GM12878 (cell line): Measurements from ENCODE around the gene PLPP3. TPM values are rescaled to one million over a fixed set of nuclear protein-coding genes. Genes with fewer than 3 reads are reported as not detected.

Experiments used
- ATAC-seq: fragments of 200-7000 bp; cut with Tn5 transposase; 3 replicates; pipeline ENCODE4 v1.9.1; 2020; ENCODE audit warnings: mild to moderate bottlenecking, moderate library complexity
- BruUV-seq: library from RNA; stranded (reverse); fragments of 400-500 nt; replicated peaks from 2 replicates; lab custom pipeline; 2021; lab: Mats Ljungman, UMichigan
- CTCF ChIA-PET: fragments of 300-600 bp; sonication (Branson Sonifier 250); formaldehyde crosslinking; extraction: SDS; loops from one replicate; lab custom pipeline; 2021; ENCODE audit warnings: inconsistent platforms; lab: Yijun Ruan, JAX
- POLR2A ChIA-PET: fragments of 350-600 bp; formaldehyde crosslinking; extraction: SDS; loops from one replicate; lab custom pipeline; 2021; ENCODE audit warnings: inconsistent platforms; lab: Charles Lee
- RAD21 ChIA-PET: fragments of 300-600 bp; sonication (Branson Sonifier 250); formaldehyde crosslinking; loops from one replicate; lab custom pipeline; 2023; ENCODE audit warnings: antibody characterized with exemption; ENCODE audit not compliant: unreplicated experiment; lab: Charles Lee
- SMC1A ChIA-PET: fragments of 300-600 bp; sonication (Branson Sonifier 250); formaldehyde crosslinking; loops from one replicate; lab custom pipeline; 2023; ENCODE audit not compliant: unreplicated experiment, uncharacterized antibody; lab: Charles Lee
- DNase-seq: peaks from one replicate; pipeline ENCODE4 v3.0.0-alpha.2; 2011; ENCODE audit warnings: low read depth, low spot score
- FAIRE-seq: peaks from 3 replicates; lab custom pipeline; 2011; peaks lifted over from hg19 to GRCh38; lab: Jason Lieb, UNC
- H2AFZ ChIP-seq: 2 replicates; pipeline ENCODE4 v1.6.0; 2011; ENCODE audit warnings: low read depth, low read length, control low read depth; ENCODE audit not compliant: control insufficient read depth
- H3K27ac ChIP-seq: 2 replicates; pipeline ENCODE4 v1.5.1; 2011; ENCODE audit warnings: control low read depth; ENCODE audit not compliant: control insufficient read depth, insufficient read depth
- H3K27me3 ChIP-seq, 2 experiments: replicated peaks in 1 of 2; 2 replicates each; pipeline versions ENCODE4 v1.6.0 to v1.6.1; 2011; ENCODE audit warnings: low read length in 1 of 2; ENCODE audit not compliant: control insufficient read depth in 2 of 2, insufficient read depth in 2 of 2
- H3K36me3 ChIP-seq, 2 experiments: 2 replicates each; pipeline ENCODE4 v1.5.1; 2011; ENCODE audit warnings: low read length in 1 of 2; ENCODE audit not compliant: control insufficient read depth in 2 of 2, insufficient read depth in 2 of 2
- H3K4me1 ChIP-seq: 2 replicates; pipeline ENCODE4 v1.6.1; 2011; ENCODE audit warnings: mild to moderate bottlenecking, low read length, moderate library complexity, mixed read lengths; ENCODE audit not compliant: control insufficient read depth, insufficient read depth
- H3K4me2 ChIP-seq: 2 replicates; pipeline ENCODE4 v1.6.0; 2011; ENCODE audit warnings: control low read depth; ENCODE audit not compliant: control insufficient read depth, insufficient read depth
- H3K4me3 ChIP-seq: fragments of 200-600 bp; sonication (generic); 2 replicates; pipeline ENCODE4 v1.5.1; 2016
- H3K79me2 ChIP-seq: 2 replicates; pipeline ENCODE4 v1.6.0; 2011; ENCODE audit warnings: low read length; ENCODE audit not compliant: control insufficient read depth, insufficient read depth
- H3K9ac ChIP-seq: 2 replicates; pipeline ENCODE4 v1.8.0; 2011; ENCODE audit warnings: low read length, control low read depth, mixed read lengths; ENCODE audit not compliant: control insufficient read depth, insufficient read depth
- H3K9me3 ChIP-seq: replicated peaks from 3 replicates; pipeline ENCODE4 v1.5.1; 2011; ENCODE audit warnings: mild to moderate bottlenecking, low read length; ENCODE audit not compliant: control insufficient read depth, insufficient read depth
- H4K20me1 ChIP-seq: 2 replicates; pipeline ENCODE4 v1.6.0; 2011; ENCODE audit not compliant: control insufficient read depth, insufficient read depth
- BACH1 ChIP-seq: fragments of 450-650 bp; IDR thresholded peaks from 2 replicates; pipeline ENCODE4 v1.6.1; 2017; ENCODE audit warnings: mild to moderate bottlenecking, borderline replicate concordance
- CBX3 ChIP-seq: fragments of 200-600 bp; sonication (generic); IDR thresholded peaks from 2 replicates; pipeline ENCODE4 v1.6.1; 2016; ENCODE audit warnings: low read depth, borderline replicate concordance
- EED ChIP-seq: sonication (generic); IDR thresholded peaks from 2 replicates; pipeline ENCODE4 v1.6.1; 2016; ENCODE audit warnings: antibody characterized with exemption, low read depth
- HDGF ChIP-seq: fragments of 450-650 bp; IDR thresholded peaks from 2 replicates; pipeline ENCODE4 v1.6.1; 2016; ENCODE audit warnings: antibody characterized with exemption
- NBN ChIP-seq: fragments of 450-650 bp; IDR thresholded peaks from 2 replicates; pipeline ENCODE4 v1.6.1; 2016
- NR2C1 ChIP-seq: fragments of 450-650 bp; IDR thresholded peaks from 2 replicates; pipeline ENCODE4 v1.6.1; 2017; ENCODE audit warnings: antibody characterized with exemption, mild to moderate bottlenecking, moderate library complexity
- PKNOX1 ChIP-seq: fragments of 450-650 bp; IDR thresholded peaks from 2 replicates; pipeline ENCODE4 v1.6.1; 2016; ENCODE audit warnings: mild to moderate bottlenecking
- RAD51 ChIP-seq: fragments of 450-650 bp; IDR thresholded peaks from 2 replicates; pipeline ENCODE4 v1.6.1; 2016; ENCODE audit warnings: moderate library complexity, mild to moderate bottlenecking, inconsistent platforms
- REST ChIP-seq: IDR thresholded peaks from 2 replicates; pipeline ENCODE4 v1.6.1; 2012; ENCODE audit warnings: mild to moderate bottlenecking, low read depth, low read length
- SIN3A ChIP-seq: IDR thresholded peaks from 2 replicates; pipeline ENCODE4 v1.6.1; 2012; ENCODE audit warnings: low read depth, low read length, improper control_type of control experiment
- TAF1 ChIP-seq: IDR thresholded peaks from 2 replicates; pipeline ENCODE4 v1.6.1; 2011; ENCODE audit warnings: mild to moderate bottlenecking, low read depth, low read length, borderline replicate concordance
- ZNF687 ChIP-seq: fragments of 450-650 bp; IDR thresholded peaks from 2 replicates; pipeline ENCODE4 v1.6.1; 2017; ENCODE audit warnings: mild to moderate bottlenecking, moderate library complexity
- WGBS: methylation state at CpG from one replicate; pipeline ENCODE4 v1.1.6; 2016; ENCODE audit warnings: low lambda C conversion rate; ENCODE audit not compliant: insufficient replicate concordance, insufficient coverage; ENCODE audit errors: missing lambda C conversion rate; 5-methylcytosine and 5-hydroxymethylcytosine counted together
- in situ Hi-C: fragments of 300-500 bp; cut with MboI; formaldehyde crosslinking; loops from 9 replicates; pipeline ENCODE4 v1.14.3; 2018; ENCODE audit warnings: mixed read lengths
- intact Hi-C: fragments of 100-400 bp; cut with micrococcal nuclease; formaldehyde crosslinking; loops from one replicate; pipeline ENCODE4 v1.14.2; 2022; ENCODE audit not compliant: unreplicated experiment
- polyA plus RNA-seq, 11 experiments: library from polyadenylated mRNA; depleted of rRNA in 4 of 11; unstranded in 6 of 11; stranded (reverse) in 5 of 11; fragments of >200 nt; fragmentation: Nextera tagmentation in 4 of 11; fragmentation: Illumina TruSeq in 1 of 11; extraction: Ambion mirVana in 4 of 11; extraction: Trizol in 1 of 11; gene quantifications; 1 replicate in 1 of 11; 2 replicates in 10 of 11; pipeline versions ENCODE4 v1.2.1 to v1.2.3, GENCODE V29; 2011 to 2016; ENCODE audit warnings: inconsistent platforms in 2 of 11, missing spikeins in 2 of 11, low read depth in 1 of 11
- total RNA-seq, 4 experiments: library from RNA; depleted of rRNA in 3 of 4; stranded (reverse); fragments of >200 nt in 3 of 4; fragmentation: Illumina TruSeq in 1 of 4; extraction: Trizol in 1 of 4; gene quantifications; 2 replicates each; pipeline versions ENCODE4 v1.2.1 to v1.2.3, GENCODE V29; 2013 to 2021

PLPP3 gene
- total and polyA plus RNA-seq, 10 of the 15 experiments (the other 5 are each of a cell fraction or from before 2014, with no cell fraction given): 6.4 to 26.8 (median 9.5) TPM

- TF ChIP-seq PKNOX1: no peak
These were observed 31.4 kb downstream of the PLPP3 start (continued) for GRCh38 chr1:56547977-56548376.

GRCh38 chr1:56547473-56547872 lies 31.9 kb downstream of the PLPP3 start:
- POLR2A ChIA-PET: interaction anchor here (1.0 to 2.2 kb wide), 7 partner anchors 8 to 16 kb away, joined by 3 to 8 read pairs (median 5); no protein-coding TSS in a partner anchor
- in situ Hi-C loops: no loop called here
- no peak for FAIRE-seq

More at GRCh38 chr1:56547473-56547872, 31.9 kb downstream of the PLPP3 start:
- TF ChIP-seq REST: no peak
- TF ChIP-seq SIN3A: no peak
- TF ChIP-seq EED: no peak
- no peak for TF ChIP-seq BACH1
- TF ChIP-seq HDGF: no peak
- TF ChIP-seq NR2C1: no peak
- no peak for TF ChIP-seq CBX3
- TF ChIP-seq ZNF687: no peak
- TF ChIP-seq RAD51: no peak
- TF ChIP-seq NBN: no peak
- no peak for TF ChIP-seq TAF1
- TF ChIP-seq, all 136 proteins: peak for 0
- Histone ChIP-seq H3K27ac (no peak overlapping the region), H3K36me3 (no peaks in the 10 kb centered on the region), H4K20me1 (no peaks in the 10 kb centered on the region), H2AFZ (no peak overlapping the region), H3K79me2 (no peaks in the 10 kb centered on the region), H3K9ac (no peak overlapping the region), H3K4me2 (no peak overlapping the region), H3K4me3 (no peak overlapping the region), H3K4me1 (0 out of 2 replicates have a peak, but pooled peaks cover 4% of the 10 kb centered on the region), H3K27me3 (no peaks in the 10 kb centered on the region; a peak in 1 of 4 replicates), H3K9me3 (no peaks in the 10 kb centered on the region)
- CTCF ChIA-PET: interaction anchor here (0.6 to 1.1 kb wide), 4 partner anchors 9 to 138 kb away, joined by 3 read pairs; no protein-coding TSS in a partner anchor
- ATAC-seq: no peak
- intact Hi-C loops: no loop called here
- no TSS peak for BruUV-seq
- RAD21 ChIA-PET: interaction anchor here (0.7 to 12.7 kb wide), 9 partner anchors 14 to 138 kb away, joined by 3 to 87 read pairs (median 4); no protein-coding TSS in a partner anchor
- SMC1A ChIA-PET: interaction anchor here (1.1 to 25.4 kb wide), 7 partner anchors 12 to 312 kb away, joined by 3 to 342 read pairs (median 4); partner anchors contain the start of gene PLPP3
- DNase-seq: no peak
- WGBS: 4% methylated on average over 1 of the region's 1 CpG
